ENCODE data around the gene SLC29A3.

GRCh38 chr10:71401056-71401455, 82.0 kb downstream of the SLC29A3 start:
- TF ChIP-seq CTCF (conservative IDR thresholded peaks at IDR 0.05 in 1 of 2, IDR thresholded peaks at IDR 0.05 in 1 of 2; ENCODE audit: low read depth in 1 of 2, low read length in 2 of 2), result no peak
- no peak for TF ChIP-seq EZH2 (IDR thresholded peaks at IDR 0.05; ENCODE audit: low read length, missing control alignments)
